H9 (cell line): ENCODE data around the gene ZNF700. TPM values are rescaled to one million over a fixed set of nuclear protein-coding genes. Genes with fewer than 3 reads are reported as not detected.

ENCODE experiments used
- DNase-seq: peaks from one replicate; pipeline ENCODE4 v3.0.0-alpha.2; 2017
- H2AFZ ChIP-seq: one replicate; pipeline ENCODE4 v1.6.1; 2013; ENCODE audit warnings: mild to moderate bottlenecking, low read length, control low read depth, moderate library complexity
- H2AK5ac ChIP-seq: 2 replicates; pipeline ENCODE4 v1.6.1; 2013; ENCODE audit warnings: low read length, control low read depth, mixed read lengths; ENCODE audit not compliant: insufficient read length
- H2BK120ac ChIP-seq: one replicate; pipeline ENCODE4 v1.6.1; 2013; ENCODE audit warnings: low read depth, mild to moderate bottlenecking, low read length, control low read depth, inconsistent platforms; ENCODE audit not compliant: poor library complexity, severe bottlenecking
- H2BK12ac ChIP-seq: 2 replicates; pipeline ENCODE4 v1.6.1; 2013; ENCODE audit warnings: low read length, control low read depth, mixed read lengths, low read depth; ENCODE audit not compliant: insufficient read length
- H2BK15ac ChIP-seq: 2 replicates; pipeline ENCODE4 v1.6.1; 2013; ENCODE audit warnings: low read depth, low read length, control low read depth
- H2BK20ac ChIP-seq: one replicate; pipeline ENCODE4 v1.6.1; 2013; ENCODE audit warnings: low read depth, mild to moderate bottlenecking, low read length, control low read depth, inconsistent platforms; ENCODE audit not compliant: poor library complexity, severe bottlenecking
- H2BK5ac ChIP-seq: 2 replicates; pipeline ENCODE4 v1.6.1; 2013; ENCODE audit warnings: low read length, control low read depth, mixed read lengths; ENCODE audit not compliant: insufficient read length
- H3K14ac ChIP-seq: 2 replicates; pipeline ENCODE4 v1.6.1; 2013; ENCODE audit warnings: low read length, control low read depth; ENCODE audit not compliant: insufficient read depth
- H3K18ac ChIP-seq: 2 replicates; pipeline ENCODE4 v1.6.1; 2013; ENCODE audit warnings: low read depth, mild to moderate bottlenecking, mixed read lengths, low read length, control low read depth; ENCODE audit not compliant: insufficient read length
- H3K23ac ChIP-seq: 2 replicates; pipeline ENCODE4 v1.6.1; 2013; ENCODE audit warnings: low read length, control low read depth, mixed read lengths, low read depth; ENCODE audit not compliant: insufficient read length
- H3K23me2 ChIP-seq: 2 replicates; pipeline ENCODE4 v1.6.1; 2013; ENCODE audit warnings: low read depth, mild to moderate bottlenecking, mixed read lengths, low read length, control low read depth; ENCODE audit not compliant: insufficient read length, poor library complexity, severe bottlenecking
- H3K27ac ChIP-seq: 2 replicates; pipeline ENCODE4 v1.5.1; 2013; ENCODE audit warnings: low read length, control low read depth, mixed read lengths, low read depth; ENCODE audit not compliant: insufficient read length
- H3K27me3 ChIP-seq: 2 replicates; pipeline ENCODE4 v1.6.1; 2013; ENCODE audit warnings: low read length, control low read depth, inconsistent platforms; ENCODE audit not compliant: insufficient read depth
- H3K4ac ChIP-seq: 2 replicates; pipeline ENCODE4 v1.6.1; 2013; ENCODE audit warnings: low read depth, mild to moderate bottlenecking, control low read depth, inconsistent platforms, low read length, moderate library complexity
- H3K4me1 ChIP-seq: 2 replicates; pipeline ENCODE4 v1.6.1; 2013; ENCODE audit warnings: low read length, control low read depth, inconsistent platforms; ENCODE audit not compliant: insufficient read depth
- H3K4me2 ChIP-seq: 2 replicates; pipeline ENCODE4 v1.6.1; 2013; ENCODE audit warnings: low read length, control low read depth, mixed read lengths; ENCODE audit not compliant: insufficient read length, insufficient read depth
- H3K56ac ChIP-seq: 2 replicates; pipeline ENCODE4 v1.6.1; 2013; ENCODE audit warnings: low read depth, mild to moderate bottlenecking, mixed read lengths, low read length, control low read depth; ENCODE audit not compliant: insufficient read length
- H3K79me1 ChIP-seq: 2 replicates; pipeline ENCODE4 v1.6.1; 2013; ENCODE audit warnings: low read depth, mild to moderate bottlenecking, moderate library complexity, low read length, control low read depth, inconsistent platforms; ENCODE audit not compliant: insufficient read depth, poor library complexity, severe bottlenecking
- H3K79me2 ChIP-seq: 2 replicates; pipeline ENCODE4 v1.6.1; 2013; ENCODE audit warnings: low read length, control low read depth, inconsistent platforms; ENCODE audit not compliant: insufficient read depth
- H3K9ac ChIP-seq: 2 replicates; pipeline ENCODE4 v1.6.1; 2013; ENCODE audit warnings: low read length, control low read depth, mixed read lengths; ENCODE audit not compliant: insufficient read length; ENCODE audit errors: extremely low read depth
- H3K9me3 ChIP-seq: one replicate; pipeline ENCODE4 v1.6.1; 2013; ENCODE audit warnings: low read depth, low read length, inconsistent platforms; ENCODE audit not compliant: control insufficient read depth
- H3T11ph ChIP-seq: one replicate; pipeline ENCODE4 v1.6.1; 2013; ENCODE audit warnings: mild to moderate bottlenecking, low read length, control low read depth, inconsistent platforms
- H4K20me1 ChIP-seq: one replicate; pipeline ENCODE4 v1.6.1; 2013; ENCODE audit not compliant: control insufficient read depth, insufficient read length, insufficient read depth
- H4K5ac ChIP-seq: 2 replicates; pipeline ENCODE4 v1.6.1; 2013; ENCODE audit warnings: low read depth, mild to moderate bottlenecking, mixed read lengths, low read length, control low read depth; ENCODE audit not compliant: insufficient read length
- H4K8ac ChIP-seq: replicated peaks from 2 replicates; pipeline ENCODE4 v1.6.1; 2013; ENCODE audit warnings: low read length, control low read depth, mixed read lengths, low read depth; ENCODE audit not compliant: insufficient read length
- H4K91ac ChIP-seq: 2 replicates; pipeline ENCODE4 v1.6.1; 2013; ENCODE audit warnings: low read depth, mild to moderate bottlenecking, moderate library complexity, mixed read lengths, low read length, control low read depth; ENCODE audit not compliant: insufficient read length
- H3K27ac Mint-ChIP-seq, 3 experiments: 2 replicates in 2 of 3; 3 replicates in 1 of 3; pipeline ENCODE4 v1.8.0; 2020 to 2021; ENCODE audit warnings: mixed read lengths in 3 of 3, mild to moderate bottlenecking in 1 of 3, moderate library complexity in 1 of 3
- H3K27me3 Mint-ChIP-seq: 2 replicates; pipeline ENCODE4 v1.8.0; 2021; ENCODE audit warnings: low read depth, mild to moderate bottlenecking, moderate library complexity, mixed read lengths
- H3K36me3 Mint-ChIP-seq, 3 experiments: 2 replicates in 2 of 3; 3 replicates in 1 of 3; pipeline ENCODE4 v1.8.0; 2020 to 2021; ENCODE audit warnings: low read depth in 3 of 3, mixed read lengths in 3 of 3; ENCODE audit not compliant: insufficient read depth in 1 of 3
- H3K4me1 Mint-ChIP-seq, 2 experiments: 2 replicates each; pipeline ENCODE4 v1.8.0; 2020; ENCODE audit warnings: mixed read lengths in 2 of 2
- H3K4me3 Mint-ChIP-seq, 2 experiments: 2 replicates in 1 of 2; 3 replicates in 1 of 2; pipeline ENCODE4 v1.8.0; 2020 to 2021; ENCODE audit warnings: mild to moderate bottlenecking in 2 of 2, mixed read lengths in 2 of 2, moderate library complexity in 1 of 2
- H3K9me3 Mint-ChIP-seq, 2 experiments: 2 replicates in 1 of 2; 3 replicates in 1 of 2; pipeline ENCODE4 v1.8.0; 2020; ENCODE audit warnings: mild to moderate bottlenecking in 2 of 2, mixed read lengths in 2 of 2, moderate library complexity in 1 of 2
- WGBS: extraction: QIAGEN DNeasy Blood & Tissue Kit; methylation state at CpG from one replicate; pipeline ENCODE4 v1.1.7; 2013; ENCODE audit warnings: missing lambda C conversion rate, low lambda C conversion rate, mixed read lengths; ENCODE audit not compliant: insufficient read length; ENCODE audit errors: extremely low coverage; 5-methylcytosine and 5-hydroxymethylcytosine counted together
- total RNA-seq: library from RNA; stranded (reverse); gene quantifications from 2 replicates; pipeline ENCODE4 v1.2.1, GENCODE V29; 2021
- TF ChIP-seq, protein P1 (sequence below): fragments of 200-600 bp; sonication (generic); conservative IDR thresholded peaks from 3 replicates; pipeline ENCODE4 v1.8.0; 2021; ENCODE audit warnings: antibody characterized with exemption, mild to moderate bottlenecking

ZNF700 gene
- total RNA-seq, 1 experiment from 2014 or later = 9.9 TPM

DNA sequence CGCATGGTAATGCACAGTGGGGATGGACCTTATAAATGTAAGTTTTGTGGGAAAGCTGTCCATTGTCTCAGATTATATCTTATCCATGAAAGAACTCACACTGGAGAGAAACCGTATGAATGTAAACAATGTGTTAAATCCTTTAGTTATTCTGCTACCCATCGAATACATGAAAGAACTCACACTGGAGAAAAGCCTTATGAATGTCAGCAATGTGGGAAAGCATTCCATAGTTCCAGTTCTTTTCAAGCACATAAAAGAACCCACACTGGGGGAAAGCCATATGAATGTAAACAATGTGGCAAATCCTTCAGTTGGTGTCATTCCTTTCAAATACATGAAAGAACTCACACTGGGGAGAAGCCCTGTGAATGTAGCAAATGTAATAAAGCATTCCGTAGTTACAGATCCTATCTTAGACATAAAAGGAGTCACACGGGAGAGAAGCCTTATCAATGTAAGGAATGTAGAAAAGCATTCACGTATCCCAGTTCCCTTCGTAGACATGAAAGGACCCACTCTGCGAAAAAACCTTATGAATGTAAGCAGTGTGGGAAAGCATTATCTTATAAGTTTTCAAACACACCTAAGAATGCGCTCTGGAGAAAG is 53.7 kb downstream of the ZNF700 start:
- H2BK20ac ChIP-seq = no peak overlapping the region
- H3K79me1 ChIP-seq = no peaks in the 10 kb centered on the region
- no peak overlapping the region for H2BK5ac ChIP-seq
- H2BK15ac ChIP-seq = no peak overlapping the region
- Mint-ChIP-seq H3K4me3 (no peak overlapping the region), H3K27ac (no peak overlapping the region), H3K9me3 (peaks cover 87 to 90% of the 10 kb centered on the region in 2 experiments), H3K27me3 (peaks cover 8% of the 10 kb centered on the region), H3K4me1 (no peaks in the 10 kb centered on the region), H3K36me3 (peaks cover 61 to 86% (median 73%) of the 10 kb centered on the region in 3 experiments)
- no peak overlapping the region for H3K18ac ChIP-seq
- H3K9me3 ChIP-seq = peaks cover 56% of the 10 kb centered on the region
- no peak overlapping the region for H3K56ac ChIP-seq
- H4K20me1 ChIP-seq = no peaks in the 10 kb centered on the region
- no peak overlapping the region for H4K91ac ChIP-seq
- H3K27me3 ChIP-seq = no peaks in the 10 kb centered on the region
- DNase-seq = no peak
- H3K4ac ChIP-seq = no peak overlapping the region
- no peak overlapping the region for H2BK12ac ChIP-seq
- H4K8ac ChIP-seq = no peak overlapping the region
- H2AK5ac ChIP-seq = no peak overlapping the region
- no peak overlapping the region for H3K27ac ChIP-seq
- H3K9ac ChIP-seq = no peak overlapping the region
- no peak overlapping the region for H2BK120ac ChIP-seq
- no peaks in the 10 kb centered on the region for H3K23me2 ChIP-seq
- H3K23ac ChIP-seq = no peak overlapping the region
- no peak overlapping the region for H3K4me2 ChIP-seq
- no peak overlapping the region for H2AFZ ChIP-seq
- no peak overlapping the region for H3T11ph ChIP-seq
- no peaks in the 10 kb centered on the region for H3K4me1 ChIP-seq
- H3K79me2 ChIP-seq = no peaks in the 10 kb centered on the region
- H4K5ac ChIP-seq = no peak overlapping the region
- WGBS = no CpG with 5 or more reads among the region's 9 CpGs
- no peak overlapping the region for H3K14ac ChIP-seq
- TF ChIP-seq, protein P1, sequence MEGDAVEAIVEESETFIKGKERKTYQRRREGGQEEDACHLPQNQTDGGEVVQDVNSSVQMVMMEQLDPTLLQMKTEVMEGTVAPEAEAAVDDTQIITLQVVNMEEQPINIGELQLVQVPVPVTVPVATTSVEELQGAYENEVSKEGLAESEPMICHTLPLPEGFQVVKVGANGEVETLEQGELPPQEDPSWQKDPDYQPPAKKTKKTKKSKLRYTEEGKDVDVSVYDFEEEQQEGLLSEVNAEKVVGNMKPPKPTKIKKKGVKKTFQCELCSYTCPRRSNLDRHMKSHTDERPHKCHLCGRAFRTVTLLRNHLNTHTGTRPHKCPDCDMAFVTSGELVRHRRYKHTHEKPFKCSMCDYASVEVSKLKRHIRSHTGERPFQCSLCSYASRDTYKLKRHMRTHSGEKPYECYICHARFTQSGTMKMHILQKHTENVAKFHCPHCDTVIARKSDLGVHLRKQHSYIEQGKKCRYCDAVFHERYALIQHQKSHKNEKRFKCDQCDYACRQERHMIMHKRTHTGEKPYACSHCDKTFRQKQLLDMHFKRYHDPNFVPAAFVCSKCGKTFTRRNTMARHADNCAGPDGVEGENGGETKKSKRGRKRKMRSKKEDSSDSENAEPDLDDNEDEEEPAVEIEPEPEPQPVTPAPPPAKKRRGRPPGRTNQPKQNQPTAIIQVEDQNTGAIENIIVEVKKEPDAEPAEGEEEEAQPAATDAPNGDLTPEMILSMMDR = no peak
